ENCODE results near the gene CAPN9.

- TF ChIP-seq CTCF (IDR thresholded peaks at IDR 0.05) = no peak
- TF ChIP-seq EP300 (IDR thresholded peaks at IDR 0.05) = no peak
- no peak for TF ChIP-seq POLR2AphosphoS5 (IDR thresholded peaks at IDR 0.05)
These were observed 16.9 kb downstream of the CAPN9 start for GRCh38 chr1:230763927-230764591.
